Mesendoderm (in vitro differentiated cells): ENCODE measurements around the gene BFSP2.
A peak's percentile ranks its signal among the peaks of the same experiment; 100 is the strongest.
"Not testable (repeated sequence)": the region's sequence is repeated elsewhere in the genome, so short reads cannot be mapped to it uniquely, and the experiment has no call there.

Experiments
- DNase-seq: peaks from one replicate; pipeline ENCODE4 v3.0.0; 2013
- H2AK5ac ChIP-seq: 2 replicates; pipeline ENCODE4 v1.6.1; 2013; ENCODE audit warnings: low read length, inconsistent platforms
- H2BK120ac ChIP-seq: 2 replicates; pipeline ENCODE4 v1.6.1; 2013; ENCODE audit warnings: low read depth, mild to moderate bottlenecking, low read length, moderate library complexity, mixed read lengths
- H2BK15ac ChIP-seq: replicated peaks from 2 replicates; pipeline ENCODE4 v1.6.1; 2013; ENCODE audit warnings: low read depth, mild to moderate bottlenecking, moderate library complexity
- H2BK5ac ChIP-seq: 2 replicates; pipeline ENCODE4 v1.6.1; 2013; ENCODE audit warnings: low read length, inconsistent platforms
- H3K18ac ChIP-seq: 2 replicates; pipeline ENCODE4 v1.6.1; 2013; ENCODE audit warnings: mild to moderate bottlenecking, low read length, mixed read lengths
- H3K23ac ChIP-seq: one replicate; pipeline ENCODE4 v1.6.1; 2013; ENCODE audit warnings: low read length
- H3K27ac ChIP-seq: 2 replicates; pipeline ENCODE4 v1.5.1; 2013; ENCODE audit warnings: low read depth, mild to moderate bottlenecking, inconsistent platforms, low read length, moderate library complexity
- H3K27me3 ChIP-seq: 2 replicates; pipeline ENCODE4 v1.6.1; 2013; ENCODE audit warnings: low read length, control low read depth, mild to moderate bottlenecking, inconsistent platforms; ENCODE audit not compliant: insufficient read depth, poor library complexity
- H3K36me3 ChIP-seq: 2 replicates; pipeline ENCODE4 v1.6.1; 2013; ENCODE audit warnings: low read length, inconsistent platforms; ENCODE audit not compliant: control insufficient read depth, insufficient read depth
- H3K4ac ChIP-seq: one replicate; pipeline ENCODE4 v1.6.1; 2013; ENCODE audit warnings: low read depth, mild to moderate bottlenecking, low read length, moderate library complexity
- H3K4me1 ChIP-seq: 2 replicates; pipeline ENCODE4 v1.6.1; 2013; ENCODE audit warnings: low read depth, low read length, inconsistent platforms; ENCODE audit not compliant: control insufficient read depth
- H3K4me2 ChIP-seq: 2 replicates; pipeline ENCODE4 v1.6.1; 2013; ENCODE audit warnings: low read length
- H3K4me3 ChIP-seq: 2 replicates; pipeline ENCODE4 v1.5.1; 2013; ENCODE audit warnings: mild to moderate bottlenecking, low read length
- H3K56ac ChIP-seq: one replicate; pipeline ENCODE4 v1.6.1; 2013; ENCODE audit warnings: low read length
- H3K79me1 ChIP-seq: 2 replicates; pipeline ENCODE4 v1.6.1; 2013; ENCODE audit warnings: low read length, inconsistent platforms
- H3K79me2 ChIP-seq: 2 replicates; pipeline ENCODE4 v1.6.1; 2013; ENCODE audit warnings: mild to moderate bottlenecking, low read length; ENCODE audit not compliant: control insufficient read depth, insufficient read depth
- H3K9ac ChIP-seq: 2 replicates; pipeline ENCODE4 v1.6.1; 2013; ENCODE audit warnings: low read length, inconsistent platforms
- H4K5ac ChIP-seq: one replicate; pipeline ENCODE4 v1.6.1; 2013; ENCODE audit warnings: low read length
- H4K8ac ChIP-seq: one replicate; pipeline ENCODE4 v1.6.1; 2013; ENCODE audit warnings: low read depth, mild to moderate bottlenecking, control low read depth, low read length, moderate library complexity
- WGBS: extraction: QIAGEN DNeasy Blood & Tissue Kit; methylation state at CpG from one replicate; pipeline ENCODE4 v1.1.7; 2013; ENCODE audit warnings: low lambda C conversion rate, missing lambda C conversion rate; ENCODE audit not compliant: insufficient coverage; ENCODE audit errors: extremely low coverage; 5-methylcytosine and 5-hydroxymethylcytosine counted together

Gene BFSP2

GRCh38 chr3:133509488-133509887 is 109.6 kb downstream of the BFSP2 start:
- Histone ChIP-seq H3K4me1 (no peaks in the 10 kb centered on the region), H3K79me2 (no peaks in the 10 kb centered on the region), H3K4me2 (no peak overlapping the region), H3K79me1 (no peaks in the 10 kb centered on the region), H3K9ac (no peak overlapping the region), H2AK5ac (no peak overlapping the region), H3K4me3 (no peak overlapping the region), H2BK15ac (no peak overlapping the region), H3K56ac (no peak overlapping the region), H4K5ac (no peak overlapping the region), H3K4ac (no peak overlapping the region), H3K36me3 (no peaks in the 10 kb centered on the region), H4K8ac (no peak overlapping the region), H3K27ac (no peak overlapping the region), H3K27me3 (no peaks in the 10 kb centered on the region), H2BK120ac (no peak overlapping the region), H3K18ac (no peak overlapping the region), H2BK5ac (no peak overlapping the region), H3K23ac (no peak overlapping the region)
- DNase-seq = no peak

DNA sequence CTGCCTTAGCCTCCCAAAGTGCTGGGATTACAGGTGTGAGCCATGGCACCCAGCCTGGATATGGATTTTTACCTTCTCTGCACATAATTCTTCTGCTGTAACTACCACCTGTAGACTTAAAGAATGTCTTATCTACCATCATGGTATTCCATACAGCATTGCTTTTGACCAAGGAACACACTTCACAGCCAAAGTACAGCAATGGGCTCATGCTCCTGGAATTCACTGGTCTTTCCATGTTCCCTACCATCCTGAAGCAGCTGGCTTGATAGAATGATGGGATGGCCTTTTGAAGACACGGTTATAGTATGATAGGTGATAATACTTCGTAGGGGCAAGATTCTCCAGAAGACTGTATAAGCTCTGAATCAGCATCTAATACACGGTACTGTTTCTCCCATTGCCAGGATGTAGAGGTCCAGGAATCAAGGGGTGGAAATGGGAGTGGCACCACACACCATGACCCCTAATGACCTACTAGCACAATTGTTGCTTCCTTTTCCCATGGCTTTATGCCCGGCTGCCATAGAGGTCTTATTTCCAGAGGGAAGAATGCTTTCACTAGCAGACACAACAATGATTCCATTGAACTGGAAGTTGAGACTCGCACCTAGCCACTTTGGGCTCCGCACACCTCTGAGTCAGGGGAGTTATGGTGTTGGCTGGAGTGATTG is 112.7 kb downstream of the BFSP2 start:
- H4K8ac ChIP-seq = no peak overlapping the region
- H3K23ac ChIP-seq = no peak overlapping the region
- no peak overlapping the region for H3K4me2 ChIP-seq
- H4K5ac ChIP-seq = no peak overlapping the region
- H3K27ac ChIP-seq = no peak overlapping the region
- H2AK5ac ChIP-seq = no peak overlapping the region
- H3K36me3 ChIP-seq = no peaks in the 10 kb centered on the region
- H3K27me3 ChIP-seq = no peaks in the 10 kb centered on the region
- WGBS = no CpG with 5 or more reads among the region's 6 CpGs
- no peak overlapping the region for H2BK5ac ChIP-seq
- H3K4me3 ChIP-seq = no peak overlapping the region
- H2BK15ac ChIP-seq = no peak overlapping the region
- H3K4me1 ChIP-seq = no peaks in the 10 kb centered on the region
- H3K18ac ChIP-seq = no peak overlapping the region
- DNase-seq = no peak
- no peaks in the 10 kb centered on the region for H3K79me1 ChIP-seq
- H3K56ac ChIP-seq = no peak overlapping the region
- no peak overlapping the region for H3K9ac ChIP-seq
- no peaks in the 10 kb centered on the region for H3K79me2 ChIP-seq
- H2BK120ac ChIP-seq = no peak overlapping the region
- H3K4ac ChIP-seq = no peak overlapping the region

DNA sequence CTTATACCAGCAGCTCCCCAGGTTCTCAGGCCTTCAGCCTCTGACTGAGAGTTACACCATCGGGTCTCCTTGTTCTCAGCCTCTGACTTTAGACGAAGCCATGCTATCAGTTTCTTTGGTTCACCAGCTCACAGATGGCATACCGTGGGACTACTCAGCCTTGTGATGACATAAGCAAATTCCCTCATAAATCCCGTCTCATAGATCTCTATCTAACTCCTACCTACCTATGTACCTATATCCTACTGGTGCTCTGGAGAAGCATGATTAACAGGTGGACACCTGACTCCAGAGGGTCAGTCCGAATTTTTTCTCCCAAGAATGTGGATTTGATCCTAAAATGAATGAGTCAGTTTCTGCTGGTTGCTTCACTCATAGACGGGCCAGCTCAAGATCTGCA is 114.6 kb downstream of the BFSP2 start:
- DNase-seq = no peak
- no peak overlapping the region for H3K23ac ChIP-seq

GRCh38 chr3:133515127-133515526 is 115.3 kb downstream of the BFSP2 start:
- DNase-seq = no peak
- WGBS = no CpG with 5 or more reads among the region's 1 CpG

More for the DNA sequence above, 114.6 kb downstream of the BFSP2 start:
- H2AK5ac ChIP-seq = no peak overlapping the region
- no peak overlapping the region for H3K4me3 ChIP-seq
- H3K79me1 ChIP-seq = no peaks in the 10 kb centered on the region
- H4K5ac ChIP-seq = no peak overlapping the region
- H3K79me2 ChIP-seq = no peaks in the 10 kb centered on the region
- H3K36me3 ChIP-seq = no peaks in the 10 kb centered on the region
- WGBS = no CpG with 5 or more reads among the region's 6 CpGs
- H3K4me1 ChIP-seq = no peaks in the 10 kb centered on the region
- no peak overlapping the region for H3K9ac ChIP-seq
- no peak overlapping the region for H3K27ac ChIP-seq
- H4K8ac ChIP-seq = no peak overlapping the region
- no peak overlapping the region for H2BK15ac ChIP-seq
- no peak overlapping the region for H3K4ac ChIP-seq
- no peak overlapping the region for H3K18ac ChIP-seq
- no peak overlapping the region for H3K56ac ChIP-seq
- H3K27me3 ChIP-seq = no peaks in the 10 kb centered on the region
- H2BK5ac ChIP-seq = no peak overlapping the region
- no peak overlapping the region for H3K4me2 ChIP-seq
- H2BK120ac ChIP-seq = no peak overlapping the region

GRCh38 chr3:133520286-133520685 is 120.4 kb downstream of the BFSP2 start:
- Histone ChIP-seq H3K18ac (no peak overlapping the region), H3K4me1 (no peaks in the 10 kb centered on the region), H3K9ac (no peak overlapping the region), H3K79me1 (no peaks in the 10 kb centered on the region), H3K4me2 (no peak overlapping the region), H4K8ac (no peak overlapping the region), H3K4ac (no peak overlapping the region), H3K79me2 (no peaks in the 10 kb centered on the region), H3K36me3 (no peaks in the 10 kb centered on the region), H2BK15ac (no peak overlapping the region), H2BK120ac (no peak overlapping the region), H4K5ac (no peak overlapping the region), H3K23ac (no peak overlapping the region), H3K27ac (no peak overlapping the region), H3K4me3 (no peak overlapping the region), H3K56ac (no peak overlapping the region), H2BK5ac (no peak overlapping the region), H3K27me3 (no peaks in the 10 kb centered on the region), H2AK5ac (no peak overlapping the region)
- no peak for DNase-seq

More at GRCh38 chr3:133515127-133515526, 115.3 kb downstream of the BFSP2 start:
- Histone ChIP-seq H3K4me1 (no peaks in the 10 kb centered on the region), H3K9ac (no peak overlapping the region), H4K5ac (no peak overlapping the region), H3K23ac (no peak overlapping the region), H2BK5ac (no peak overlapping the region), H2BK120ac (no peak overlapping the region), H3K4ac (no peak overlapping the region), H3K79me1 (no peaks in the 10 kb centered on the region), H4K8ac (no peak overlapping the region), H3K4me3 (no peak overlapping the region), H3K27me3 (no peaks in the 10 kb centered on the region), H3K79me2 (no peaks in the 10 kb centered on the region), H3K4me2 (no peak overlapping the region), H3K36me3 (no peaks in the 10 kb centered on the region), H3K56ac (peak overlapping the region; percentile 15), H3K18ac (no peak overlapping the region), H3K27ac (no peak overlapping the region), H2AK5ac (no peak overlapping the region), H2BK15ac (no peak overlapping the region)

- not testable (repeated sequence) for H2BK5ac ChIP-seq, H2BK120ac ChIP-seq, H3K9ac ChIP-seq, H4K8ac ChIP-seq, H3K27ac ChIP-seq, H2BK15ac ChIP-seq, H3K79me2 ChIP-seq, H3K27me3 ChIP-seq, H3K18ac ChIP-seq, H3K56ac ChIP-seq, H3K4me3 ChIP-seq, H3K4me2 ChIP-seq, H3K23ac ChIP-seq, H3K4me1 ChIP-seq, H3K36me3 ChIP-seq, H4K5ac ChIP-seq, H3K79me1 ChIP-seq, H3K4ac ChIP-seq, H2AK5ac ChIP-seq
- no CpG with 5 or more reads among the region's 4 CpGs for WGBS
- DNase-seq = peak; percentile 18
Observed at GRCh38 chr3:133520938-133521337, 121.1 kb downstream of the BFSP2 start.
